Brain microvascular endothelial cell (primary cell): ENCODE measurements around the gene RWDD4.

Experiments
- DNase-seq: peaks from one replicate; pipeline ENCODE4 v3.0.0-alpha.2; 2020
- H3K27ac ChIP-seq: fragments of 250-450 bp; sonication (Bioruptor Pico); 2 replicates; pipeline ENCODE4 v1.5.1; 2020; ENCODE audit warnings: mild to moderate bottlenecking, moderate library complexity
- H3K27me3 ChIP-seq: fragments of 250-450 bp; sonication (Bioruptor Pico); replicated peaks from 2 replicates; pipeline ENCODE4 v1.5.1; 2020; ENCODE audit warnings: mild to moderate bottlenecking
- H3K36me3 ChIP-seq: fragments of 250-450 bp; sonication (Bioruptor Pico); replicated peaks from 2 replicates; pipeline ENCODE4 v1.5.1; 2020; ENCODE audit warnings: mild to moderate bottlenecking
- H3K4me3 ChIP-seq: 2 replicates; pipeline ENCODE4 v1.5.1; 2011; ENCODE audit warnings: low read depth, mild to moderate bottlenecking, control low read depth, low read length, moderate library complexity
- CTCF ChIP-seq: IDR thresholded peaks from 2 replicates; pipeline ENCODE4 v1.5.1; 2011; ENCODE audit warnings: low read depth, mild to moderate bottlenecking, moderate library complexity, low read length, control low read depth, inconsistent platforms; ENCODE audit errors: missing control alignments
- in situ Hi-C: cut with HindIII; loops from 2 replicates; pipeline ENCODE4 v1.10.0; 2017; ENCODE audit warnings: low sequenced_read_pairs, low pct_ligation_motif_present

Gene RWDD4

GRCh38 chr4:183659029-183659871 is at the start of gene RWDD4, which contains the start of gene TRAPPC11:
Gene RWDD4, minus strand, starts transcription at chr4:183659185. Its CDS starts 233 bp downstream, at chr4:183658952.
Gene TRAPPC11, plus strand, starts transcription at chr4:183659293. Its CDS starts 4,575 bp downstream, at chr4:183663868.
- DNase-seq, result peak; percentile 99
- peak; percentile 28 for TF ChIP-seq CTCF
- H3K4me3 ChIP-seq, result peak within 1 kb of the TSS; percentile 70
- H3K36me3 ChIP-seq, result no peaks in the 10 kb centered on the region
- in situ Hi-C loops, result no loop called here
- H3K27me3 ChIP-seq, result no peaks in the 10 kb centered on the region
- H3K27ac ChIP-seq, result peak within 1 kb of the TSS; percentile 87

DNA sequence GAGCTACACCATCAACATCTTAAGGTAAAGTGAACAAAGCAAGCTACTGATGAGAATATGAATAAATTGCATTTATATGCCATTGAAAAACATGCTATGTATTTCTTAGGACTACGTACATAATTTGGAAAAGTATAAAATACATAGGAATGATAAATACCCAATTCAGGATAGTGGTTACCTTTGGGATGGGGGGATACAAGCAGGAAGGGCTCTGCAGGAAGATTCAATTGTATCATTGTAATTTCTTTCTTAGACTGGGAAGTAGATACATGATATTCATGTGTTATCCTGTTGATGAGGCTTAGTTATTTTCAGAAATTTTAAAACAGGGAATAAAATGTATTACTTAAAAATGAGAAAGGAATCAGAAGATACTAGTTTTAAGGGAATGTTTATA is 43.5 kb upstream of the RWDD4 start:
- Histone ChIP-seq H3K36me3 (peaks cover 47% of the 10 kb centered on the region), H3K4me3 (no peak overlapping the region)
- in situ Hi-C loops, result no loop called here

DNA sequence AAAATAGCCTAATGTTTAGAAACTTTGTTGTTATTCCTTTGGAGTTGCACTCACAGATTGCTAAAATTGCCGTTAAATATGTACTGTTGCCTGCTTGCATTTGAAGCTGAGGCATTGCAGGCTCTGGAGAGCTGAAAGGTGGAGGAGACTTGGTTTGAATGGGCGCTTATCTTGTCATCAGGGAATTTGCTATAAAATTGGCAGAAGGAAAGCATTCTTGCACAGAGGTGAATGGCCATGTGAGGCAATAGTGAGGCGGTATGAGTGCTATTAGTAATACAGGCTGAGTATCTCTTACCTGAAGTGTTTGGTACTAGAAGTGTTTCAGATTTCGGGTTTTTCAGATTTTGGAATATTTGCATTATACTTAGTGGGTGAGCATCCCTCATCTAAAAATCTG is 41.4 kb upstream of the RWDD4 start:
- Histone ChIP-seq H3K27me3 (no peaks in the 10 kb centered on the region), H3K4me3 (no peak overlapping the region), H3K27ac (no peak overlapping the region), H3K36me3 (peaks cover 55% of the 10 kb centered on the region)
- in situ Hi-C loops, result no loop called here
- DNase-seq, result no peak
- no peak for TF ChIP-seq CTCF

More for the DNA sequence above, 43.5 kb upstream of the RWDD4 start:
- no peak for TF ChIP-seq CTCF
- no peak for DNase-seq
- Histone ChIP-seq H3K27ac (no peak overlapping the region), H3K27me3 (no peaks in the 10 kb centered on the region)

DNA sequence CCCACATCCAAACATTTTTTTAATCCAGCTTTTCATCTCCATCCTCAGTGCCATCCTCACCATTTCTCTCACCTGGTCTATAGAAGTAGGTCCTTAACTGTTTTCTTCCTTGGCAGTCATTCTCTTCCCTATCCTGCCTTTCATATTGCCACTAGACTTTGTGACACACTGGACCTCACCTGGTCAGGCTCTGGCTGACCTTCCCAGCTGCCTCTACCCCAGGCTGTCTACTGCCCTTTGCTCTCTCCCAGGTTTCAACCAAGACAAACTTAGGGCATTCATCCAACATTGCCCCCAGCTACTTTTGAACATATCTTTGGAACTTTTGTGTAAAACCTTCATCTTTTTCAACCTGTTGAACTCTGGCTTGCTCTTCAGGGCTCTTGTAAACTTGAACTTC is 39.9 kb upstream of the RWDD4 start:
- H3K27ac ChIP-seq, result no peak overlapping the region
- no peak for DNase-seq
- no peak for TF ChIP-seq CTCF
- H3K4me3 ChIP-seq, result no peak overlapping the region
- no peaks in the 10 kb centered on the region for H3K27me3 ChIP-seq
- in situ Hi-C loops, result no loop called here
- peaks cover 63% of the 10 kb centered on the region for H3K36me3 ChIP-seq

GRCh38 chr4:183691897-183692296 is 32.9 kb upstream of the RWDD4 start:
- Histone ChIP-seq H3K4me3 (no peak overlapping the region), H3K27ac (no peak overlapping the region), H3K27me3 (no peaks in the 10 kb centered on the region), H3K36me3 (peaks cover 37% of the 10 kb centered on the region)
- no peak for DNase-seq
- TF ChIP-seq CTCF, result no peak
- in situ Hi-C loops, result no loop called here
